Activated CD8-positive, alpha-beta memory T cell treated with anti-CD3 and anti-CD28 coated beads for 4 hours (primary cell): ENCODE data around the gene CEP192.
"Not testable (repeated sequence)": the region's sequence is repeated elsewhere in the genome, so short reads cannot be mapped to it uniquely, and the experiment has no call there.

Source experiments
- DNase-seq, 2 donors: peaks; one replicate each; pipeline ENCODE4 v3.0.0-alpha.2; 2020; ENCODE audit warnings: low read depth in 2 of 2

CEP192 gene

GRCh38 chr18:12990967-12991820 is at the start of gene CEP192:
Gene CEP192, plus strand, starts transcription at chr18:12991362. Its CDS starts 8,063 bp downstream, at chr18:12999425.
- DNase-seq = peak; percentile 94 to 96

DNA sequence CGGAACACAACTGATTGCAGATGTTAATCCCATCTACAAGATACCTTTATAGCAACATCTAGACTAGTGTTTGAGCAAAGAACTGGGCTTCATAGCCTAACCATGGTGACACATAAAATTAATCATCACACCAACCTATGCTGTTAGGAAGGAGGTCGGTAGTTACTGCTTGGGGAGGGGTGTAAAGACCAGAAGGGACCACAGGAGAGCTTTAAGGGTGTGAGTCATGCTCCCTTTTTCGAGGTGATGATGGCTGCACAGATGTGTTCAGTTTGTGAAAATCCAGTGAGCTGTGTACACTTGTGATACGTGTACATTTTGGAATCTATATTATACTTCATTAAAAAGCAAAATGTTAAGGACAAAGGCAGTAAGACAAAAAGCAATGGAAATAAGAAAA is 47.9 kb upstream of the CEP192 start:
- no peak for DNase-seq

- no peak for DNase-seq
Observed at GRCh38 chr18:12944709-12945108, 46.5 kb upstream of the CEP192 start.

GRCh38 chr18:12946549-12947284 is 44.4 kb upstream of the CEP192 start:
- peak in 1 of 2 donors; percentile 5 for DNase-seq

- peak; percentile 99 for DNase-seq
Observed at GRCh38 chr18:12947285-12948049, 43.7 kb upstream of the CEP192 start, which contains the start of gene SEH1L. Gene SEH1L, plus strand, starts transcription at chr18:12948011. Its CDS starts 111 bp downstream, at chr18:12948122.

GRCh38 chr18:12948050-12948804 is 42.9 kb upstream of the CEP192 start:
- DNase-seq = peak; percentile 97 to 99

DNA sequence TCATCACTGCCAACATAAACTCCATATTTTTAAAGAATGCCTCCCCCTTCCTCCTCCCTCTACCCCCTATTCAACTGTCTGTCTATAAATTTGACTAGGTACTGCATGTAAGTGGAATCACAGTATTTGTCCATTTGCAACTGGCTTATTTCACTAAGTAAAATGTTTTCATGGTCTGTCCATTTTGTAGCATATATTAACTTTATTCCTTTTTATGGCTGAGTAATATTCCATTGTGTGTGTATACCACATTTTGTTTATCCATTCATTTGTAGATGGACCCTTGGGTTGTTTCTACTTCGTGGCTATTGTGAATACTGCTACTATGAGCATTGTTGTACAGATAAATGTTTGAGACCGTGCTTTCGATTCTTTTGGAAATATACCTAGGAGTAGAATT is 32.7 kb upstream of the CEP192 start:
- DNase-seq = no peak

- DNase-seq = no peak
Observed at GRCh38 chr18:12960395-12960794, 30.8 kb upstream of the CEP192 start.

GRCh38 chr18:12960853-12961397 is 30.2 kb upstream of the CEP192 start:
- no peak for DNase-seq

GRCh38 chr18:12963069-12963468 is 28.1 kb upstream of the CEP192 start:
- no peak for DNase-seq

DNA sequence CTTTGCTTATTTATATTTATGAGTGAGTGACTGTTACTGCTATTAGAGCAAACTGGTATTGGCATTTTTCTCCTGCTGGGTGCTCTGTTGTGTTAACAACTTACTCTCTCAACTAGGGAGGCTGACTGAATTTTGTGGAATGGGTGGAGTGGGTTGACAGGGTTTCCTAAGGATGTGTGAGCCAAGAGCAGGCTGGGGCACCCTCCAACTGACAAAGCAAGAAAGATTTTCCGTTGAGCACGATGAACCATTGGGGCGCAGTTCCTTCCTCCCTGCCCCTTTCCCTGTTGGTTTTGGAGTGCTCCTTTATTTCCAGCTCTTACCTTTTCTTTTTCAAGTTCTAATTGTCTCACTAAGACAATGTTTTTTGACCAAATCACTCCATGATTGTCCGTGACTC is 23.0 kb upstream of the CEP192 start:
- no peak for DNase-seq

- no peak for DNase-seq
Observed at GRCh38 chr18:12968619-12969018, 22.5 kb upstream of the CEP192 start.

GRCh38 chr18:12973562-12974213 is 17.5 kb upstream of the CEP192 start:
- no peak for DNase-seq

GRCh38 chr18:12975488-12975887 is 15.7 kb upstream of the CEP192 start:
- DNase-seq = no peak

DNA sequence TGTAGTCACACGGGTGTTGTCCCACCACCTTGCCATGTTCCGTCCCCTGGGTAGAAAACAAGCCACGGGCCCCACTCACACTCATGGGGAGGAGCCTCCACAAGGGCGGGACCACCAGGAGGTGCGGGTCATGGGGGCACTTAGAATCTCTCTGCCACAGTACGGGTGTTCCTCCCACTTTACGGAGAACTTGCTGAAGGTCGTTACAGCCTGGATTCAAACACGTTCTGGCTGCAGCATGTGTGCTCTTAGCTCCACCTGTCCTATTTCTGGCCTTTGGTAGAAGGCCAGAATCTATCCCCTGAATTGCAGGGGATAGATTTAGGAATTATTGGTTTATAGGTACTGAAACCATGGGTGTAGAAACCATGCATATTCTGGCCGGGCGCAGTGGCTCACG is 14.9 kb upstream of the CEP192 start:
- DNase-seq = no peak

GRCh38 chr18:12980065-12980464 is 11.1 kb upstream of the CEP192 start:
- DNase-seq = not testable (repeated sequence)

GRCh38 chr18:12989397-12990122 is 1.6 kb upstream of the CEP192 start:
- DNase-seq = no peak

DNA sequence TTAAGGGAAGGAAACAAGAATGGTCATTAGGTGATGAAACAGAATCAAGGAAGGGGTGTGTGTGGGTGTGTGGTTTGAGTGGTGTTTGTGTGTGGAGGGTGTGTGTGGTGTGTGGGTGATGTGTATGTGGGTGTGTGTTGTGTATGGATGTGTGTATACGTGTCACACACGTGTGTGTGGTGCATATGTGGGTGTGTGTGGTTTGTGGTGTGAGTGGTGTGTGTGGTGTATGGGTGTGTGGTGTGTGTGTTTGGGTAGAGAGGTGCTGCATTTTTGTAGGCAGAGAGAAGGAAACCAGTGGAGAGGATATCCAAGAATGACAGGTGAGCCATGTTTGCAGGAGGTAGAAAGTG is 1.1 kb upstream of the CEP192 start:
- peak; percentile 19 to 21 for DNase-seq

- no peak for DNase-seq
Observed at GRCh38 chr18:12990641-12990966, 558 bp upstream of the CEP192 start.

DNA sequence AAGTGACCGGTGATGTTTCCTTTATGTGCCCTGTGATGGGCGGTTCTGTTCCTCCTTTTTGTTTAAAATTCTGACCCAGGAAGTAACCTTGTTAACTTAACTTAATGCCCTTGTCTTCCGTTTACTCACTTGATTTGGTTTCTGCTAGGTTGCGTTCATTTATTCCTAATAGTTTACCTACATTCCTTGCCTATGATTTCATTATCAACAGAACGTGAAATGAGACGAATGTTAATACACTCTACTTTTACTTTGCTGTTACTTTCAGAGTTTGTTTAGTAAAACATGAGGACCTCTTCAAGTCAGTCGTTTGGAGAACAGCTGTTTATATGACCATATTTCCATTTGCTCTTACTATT is 638 bp downstream of the CEP192 start:
- DNase-seq = no peak
